NCI-H2227 (cell line): Measurements from ENCODE around the gene NEGR1.

ENCODE experiments used
- DNase-seq: peaks from one replicate; lab custom pipeline; 2025; ENCODE audit not compliant: unreplicated experiment; lab: John Stamatoyannopoulos, UW

NEGR1 gene

GRCh38 chr1:71649608-71650007, 632.7 kb downstream of the NEGR1 start:
- DNase-seq = no peak

GRCh38 chr1:71647513-71648300, 634.6 kb downstream of the NEGR1 start:
- no peak for DNase-seq

GRCh38 chr1:71645015-71645414, 637.3 kb downstream of the NEGR1 start:
- no peak for DNase-seq

GRCh38 chr1:71641903-71642302, 640.4 kb downstream of the NEGR1 start:
- no peak for DNase-seq

- DNase-seq = no peak
These were observed 641.3 kb downstream of the NEGR1 start for GRCh38 chr1:71640998-71641397.

GRCh38 chr1:71640116-71640515, 642.2 kb downstream of the NEGR1 start:
- no peak for DNase-seq

- no peak for DNase-seq
These were observed 644.1 kb downstream of the NEGR1 start for GRCh38 chr1:71638081-71638766.

GRCh38 chr1:71635568-71635967, 646.8 kb downstream of the NEGR1 start:
- no peak for DNase-seq

GRCh38 chr1:71634159-71634558, 648.2 kb downstream of the NEGR1 start:
- DNase-seq = no peak

GRCh38 chr1:71630073-71630472, 652.3 kb downstream of the NEGR1 start:
- DNase-seq = no peak

GRCh38 chr1:71625004-71625403, 657.3 kb downstream of the NEGR1 start:
- DNase-seq = no peak

GRCh38 chr1:71623888-71624287, 658.5 kb downstream of the NEGR1 start:
- DNase-seq = no peak

- DNase-seq = no peak
These were observed 660.6 kb downstream of the NEGR1 start for GRCh38 chr1:71621785-71622184.

- no peak for DNase-seq
These were observed 663.4 kb downstream of the NEGR1 start for GRCh38 chr1:71618766-71619530.

GRCh38 chr1:71618191-71618590, 664.1 kb downstream of the NEGR1 start:
- DNase-seq = no peak

GRCh38 chr1:71610476-71610875, 671.9 kb downstream of the NEGR1 start:
- no peak for DNase-seq

GRCh38 chr1:71603044-71603776, 679.1 kb downstream of the NEGR1 start:
- DNase-seq = no peak

GRCh38 chr1:71600023-71600422, 682.3 kb downstream of the NEGR1 start:
- no peak for DNase-seq

GRCh38 chr1:71599306-71599705, 683.0 kb downstream of the NEGR1 start:
- DNase-seq = no peak

- no peak for DNase-seq
These were observed 688.8 kb downstream of the NEGR1 start for GRCh38 chr1:71593523-71593922.

- DNase-seq = no peak
These were observed 689.6 kb downstream of the NEGR1 start for GRCh38 chr1:71592646-71593274.
